WTC11 (cell line): ENCODE data around the gene PDE4B.

Experiments used
- ATF2 ChIP-seq: sonication (generic); formaldehyde crosslinking; IDR thresholded peaks from 2 replicates; pipeline ENCODE4 v1.8.1; 2022; ENCODE audit warnings: low read depth, missing genetic modification reagents, borderline replicate concordance
- CBFB ChIP-seq: sonication (generic); formaldehyde crosslinking; IDR thresholded peaks from 2 replicates; pipeline ENCODE4 v1.8.1; 2022; ENCODE audit warnings: mild to moderate bottlenecking, low read depth, missing genetic modification reagents
- ELF4 ChIP-seq: sonication (generic); formaldehyde crosslinking; IDR thresholded peaks from 2 replicates; pipeline ENCODE4 v1.8.1; 2022; ENCODE audit warnings: low read depth, mild to moderate bottlenecking, moderate library complexity, missing genetic modification reagents
- GABPB1 ChIP-seq: sonication (generic); formaldehyde crosslinking; IDR thresholded peaks from 2 replicates; pipeline ENCODE4 v1.8.1; 2023; ENCODE audit warnings: mild to moderate bottlenecking, missing genetic modification reagents
- NFE2L1 ChIP-seq: sonication (generic); formaldehyde crosslinking; IDR thresholded peaks from 2 replicates; pipeline ENCODE4 v1.8.1; 2023; ENCODE audit warnings: missing genetic modification reagents
- NFYB ChIP-seq: sonication (generic); formaldehyde crosslinking; conservative IDR thresholded peaks from 2 replicates; pipeline ENCODE4 v1.8.0; 2022; ENCODE audit warnings: low read depth, missing genetic modification reagents
- SP1 ChIP-seq: sonication (generic); formaldehyde crosslinking; conservative IDR thresholded peaks from 2 replicates; pipeline ENCODE4 v1.8.1; 2022; ENCODE audit warnings: missing genetic modification reagents
- ZMAT4 ChIP-seq: fragments of 250-450 bp; sonication (Bioruptor Pico); IDR thresholded peaks from 2 replicates; pipeline ENCODE4 v1.9.0; 2021; ENCODE audit warnings: mild to moderate bottlenecking
- ZNF232 ChIP-seq: sonication (generic); formaldehyde crosslinking; IDR thresholded peaks from 2 replicates; pipeline ENCODE4 v1.8.0; 2022; ENCODE audit warnings: mild to moderate bottlenecking, missing genetic modification reagents
- TF ChIP-seq, protein P1 (sequence below): fragments of 200-600 bp; IDR thresholded peaks from 2 replicates; pipeline ENCODE4 v1.8.0; 2022; ENCODE audit warnings: antibody characterized with exemption
- TF ChIP-seq, protein P2 (sequence below): sonication (generic); formaldehyde crosslinking; IDR thresholded peaks from 2 replicates; pipeline ENCODE4 v1.8.1; 2023; ENCODE audit warnings: mild to moderate bottlenecking, missing genetic modification reagents, moderate library complexity
- TF ChIP-seq, protein P3 (sequence below): sonication (generic); formaldehyde crosslinking; IDR thresholded peaks from 2 replicates; pipeline ENCODE4 v1.8.0; 2022; ENCODE audit warnings: mild to moderate bottlenecking, missing genetic modification reagents
- TF ChIP-seq, protein P4 (sequence below): sonication (generic); formaldehyde crosslinking; IDR thresholded peaks from 2 replicates; pipeline ENCODE4 v1.8.0; 2022; ENCODE audit warnings: mild to moderate bottlenecking, missing genetic modification reagents

DNA sequence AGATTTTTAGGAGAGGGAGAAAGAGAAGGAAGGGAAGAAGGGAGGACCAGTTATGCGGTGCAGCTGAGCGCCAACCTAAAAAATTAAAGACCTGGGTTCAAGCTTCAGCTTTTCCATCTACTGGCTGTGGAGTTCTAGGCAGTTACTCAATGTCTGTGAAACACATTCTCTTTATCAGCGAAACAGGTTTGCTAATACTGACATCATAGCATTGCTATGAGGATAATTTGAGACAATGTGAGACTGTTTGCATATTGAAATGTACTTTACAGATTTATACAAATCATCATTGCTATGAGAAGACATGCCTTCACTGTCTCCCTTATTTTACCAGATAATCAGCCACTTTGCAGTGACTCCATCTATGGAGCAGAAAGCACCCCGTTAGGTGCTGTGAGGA, 518.4 kb downstream of the PDE4B start:
- no peak for TF ChIP-seq NFE2L1
- TF ChIP-seq SP1 (CRISPR knock-in tag) = no peak
- no peak for TF ChIP-seq NFYB (CRISPR knock-in tag)
- TF ChIP-seq, protein P1, sequence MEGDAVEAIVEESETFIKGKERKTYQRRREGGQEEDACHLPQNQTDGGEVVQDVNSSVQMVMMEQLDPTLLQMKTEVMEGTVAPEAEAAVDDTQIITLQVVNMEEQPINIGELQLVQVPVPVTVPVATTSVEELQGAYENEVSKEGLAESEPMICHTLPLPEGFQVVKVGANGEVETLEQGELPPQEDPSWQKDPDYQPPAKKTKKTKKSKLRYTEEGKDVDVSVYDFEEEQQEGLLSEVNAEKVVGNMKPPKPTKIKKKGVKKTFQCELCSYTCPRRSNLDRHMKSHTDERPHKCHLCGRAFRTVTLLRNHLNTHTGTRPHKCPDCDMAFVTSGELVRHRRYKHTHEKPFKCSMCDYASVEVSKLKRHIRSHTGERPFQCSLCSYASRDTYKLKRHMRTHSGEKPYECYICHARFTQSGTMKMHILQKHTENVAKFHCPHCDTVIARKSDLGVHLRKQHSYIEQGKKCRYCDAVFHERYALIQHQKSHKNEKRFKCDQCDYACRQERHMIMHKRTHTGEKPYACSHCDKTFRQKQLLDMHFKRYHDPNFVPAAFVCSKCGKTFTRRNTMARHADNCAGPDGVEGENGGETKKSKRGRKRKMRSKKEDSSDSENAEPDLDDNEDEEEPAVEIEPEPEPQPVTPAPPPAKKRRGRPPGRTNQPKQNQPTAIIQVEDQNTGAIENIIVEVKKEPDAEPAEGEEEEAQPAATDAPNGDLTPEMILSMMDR = no peak
- TF ChIP-seq, protein P2, sequence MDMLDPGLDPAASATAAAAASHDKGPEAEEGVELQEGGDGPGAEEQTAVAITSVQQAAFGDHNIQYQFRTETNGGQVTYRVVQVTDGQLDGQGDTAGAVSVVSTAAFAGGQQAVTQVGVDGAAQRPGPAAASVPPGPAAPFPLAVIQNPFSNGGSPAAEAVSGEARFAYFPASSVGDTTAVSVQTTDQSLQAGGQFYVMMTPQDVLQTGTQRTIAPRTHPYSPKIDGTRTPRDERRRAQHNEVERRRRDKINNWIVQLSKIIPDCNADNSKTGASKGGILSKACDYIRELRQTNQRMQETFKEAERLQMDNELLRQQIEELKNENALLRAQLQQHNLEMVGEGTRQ (CRISPR knock-in tag) = no peak
- no peak for TF ChIP-seq ELF4
- TF ChIP-seq ATF2 (CRISPR knock-in tag) = no peak
- no peak for TF ChIP-seq CBFB (CRISPR knock-in tag)
- TF ChIP-seq, protein P3, sequence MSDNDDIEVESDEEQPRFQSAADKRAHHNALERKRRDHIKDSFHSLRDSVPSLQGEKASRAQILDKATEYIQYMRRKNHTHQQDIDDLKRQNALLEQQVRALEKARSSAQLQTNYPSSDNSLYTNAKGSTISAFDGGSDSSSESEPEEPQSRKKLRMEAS = no peak
- TF ChIP-seq ZMAT4 = no peak
- no peak for TF ChIP-seq GABPB1 (CRISPR knock-in tag)
- TF ChIP-seq ZNF232 (CRISPR knock-in tag) = no peak
- TF ChIP-seq, protein P4, sequence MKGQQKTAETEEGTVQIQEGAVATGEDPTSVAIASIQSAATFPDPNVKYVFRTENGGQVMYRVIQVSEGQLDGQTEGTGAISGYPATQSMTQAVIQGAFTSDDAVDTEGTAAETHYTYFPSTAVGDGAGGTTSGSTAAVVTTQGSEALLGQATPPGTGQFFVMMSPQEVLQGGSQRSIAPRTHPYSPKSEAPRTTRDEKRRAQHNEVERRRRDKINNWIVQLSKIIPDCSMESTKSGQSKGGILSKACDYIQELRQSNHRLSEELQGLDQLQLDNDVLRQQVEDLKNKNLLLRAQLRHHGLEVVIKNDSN (CRISPR knock-in tag) = no peak
